Measurements from ENCODE around the gene DYNC2H1.
"Not testable (repeated sequence)": the region's sequence is repeated elsewhere in the genome, so short reads cannot be mapped to it uniquely, and the experiment has no call there.

DYNC2H1 gene

GRCh38 chr11:103359216-103359615, 250.0 kb downstream of the DYNC2H1 start:
- Histone ChIP-seq H3K4me3 (ENCODE audit: insufficient read depth, low read depth, low read length) (no peak overlapping the region), H3K4me1 (ENCODE audit: control insufficient read depth, insufficient read depth, low read length) (no peaks in the 10 kb centered on the region), H3K27ac (ENCODE audit: insufficient read depth, low read depth, low read length, poor library complexity, severe bottlenecking) (no peak overlapping the region), H3K36me3 (ENCODE audit: control insufficient read depth, insufficient read depth, low read length) (no peaks in the 10 kb centered on the region), H3K9me3 (ENCODE audit: control insufficient read depth, low read length) (no peaks in the 10 kb centered on the region), H3K27me3 (ENCODE audit: control insufficient read depth, insufficient read depth, low read length, poor library complexity, severe bottlenecking) (no peaks in the 10 kb centered on the region)
- WGBS, 2 experiments, result 90% methylated on average over 3 to 4 of the region's 4 CpGs

DNA sequence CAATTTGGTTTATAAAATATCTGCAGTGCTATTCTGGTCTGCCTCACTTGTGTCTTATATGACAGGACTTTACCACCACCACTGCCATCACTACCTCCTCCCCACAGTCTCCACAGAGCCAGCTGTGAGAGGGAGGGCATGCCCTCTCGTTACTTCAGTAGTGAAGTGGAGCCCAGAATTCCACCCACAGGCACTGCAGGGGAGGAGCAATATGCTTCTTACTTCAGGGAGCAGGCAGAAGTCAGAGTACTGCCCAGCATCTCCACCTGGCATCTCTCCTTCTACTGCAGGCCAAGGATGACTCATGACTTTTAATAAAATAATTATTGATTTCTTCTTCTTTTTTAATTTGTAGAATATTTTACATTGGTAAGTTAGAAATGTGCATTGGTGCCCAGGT, 255.5 kb downstream of the DYNC2H1 start:
- Histone ChIP-seq H3K27ac (ENCODE audit: insufficient read depth, low read depth, low read length, poor library complexity, severe bottlenecking) (no peak overlapping the region), H3K4me3 (ENCODE audit: insufficient read depth, low read depth, low read length) (no peak overlapping the region), H3K9me3 (ENCODE audit: control insufficient read depth, low read length) (no peaks in the 10 kb centered on the region), H3K4me1 (ENCODE audit: control insufficient read depth, insufficient read depth, low read length) (no peaks in the 10 kb centered on the region), H3K27me3 (ENCODE audit: control insufficient read depth, insufficient read depth, low read length, poor library complexity, severe bottlenecking) (no peaks in the 10 kb centered on the region), H3K36me3 (ENCODE audit: control insufficient read depth, insufficient read depth, low read length) (peaks cover under 1% of the 10 kb centered on the region)
- WGBS, 2 experiments, result 60 to 77% methylated on average over 1 of the region's 1 CpG

DNA sequence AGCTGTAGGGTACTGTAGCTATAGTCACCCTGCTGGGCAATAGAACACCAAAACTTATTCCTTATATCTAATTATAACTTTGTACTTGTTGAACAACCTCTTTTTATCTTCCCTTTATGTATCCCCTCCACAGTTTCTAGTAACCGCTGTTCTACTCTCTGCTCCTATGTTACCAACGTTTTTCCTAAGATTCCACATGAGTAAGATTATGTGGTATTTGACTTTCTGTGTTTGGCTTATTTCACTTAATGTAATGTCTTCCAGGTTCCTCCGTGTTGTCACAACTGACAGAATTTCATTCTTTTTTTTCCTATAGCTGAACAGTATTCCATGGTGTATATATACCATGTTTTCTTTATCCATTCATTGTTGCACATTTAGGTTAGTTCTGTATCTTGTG, 258.4 kb downstream of the DYNC2H1 start:
- WGBS, 2 experiments, result 93 to 100% methylated on average over 2 of the region's 3 CpGs
- H3K4me3 ChIP-seq (ENCODE audit: insufficient read depth, low read depth, low read length), result no peak overlapping the region
- H3K36me3 ChIP-seq (ENCODE audit: control insufficient read depth, insufficient read depth, low read length), result peaks cover 5% of the 10 kb centered on the region
- H3K27ac ChIP-seq (ENCODE audit: insufficient read depth, low read depth, low read length, poor library complexity, severe bottlenecking), result no peak overlapping the region
- H3K9me3 ChIP-seq (ENCODE audit: control insufficient read depth, low read length), result no peaks in the 10 kb centered on the region
- no peaks in the 10 kb centered on the region for H3K4me1 ChIP-seq (ENCODE audit: control insufficient read depth, insufficient read depth, low read length)
- no peaks in the 10 kb centered on the region for H3K27me3 ChIP-seq (ENCODE audit: control insufficient read depth, insufficient read depth, low read length, poor library complexity, severe bottlenecking)

DNA sequence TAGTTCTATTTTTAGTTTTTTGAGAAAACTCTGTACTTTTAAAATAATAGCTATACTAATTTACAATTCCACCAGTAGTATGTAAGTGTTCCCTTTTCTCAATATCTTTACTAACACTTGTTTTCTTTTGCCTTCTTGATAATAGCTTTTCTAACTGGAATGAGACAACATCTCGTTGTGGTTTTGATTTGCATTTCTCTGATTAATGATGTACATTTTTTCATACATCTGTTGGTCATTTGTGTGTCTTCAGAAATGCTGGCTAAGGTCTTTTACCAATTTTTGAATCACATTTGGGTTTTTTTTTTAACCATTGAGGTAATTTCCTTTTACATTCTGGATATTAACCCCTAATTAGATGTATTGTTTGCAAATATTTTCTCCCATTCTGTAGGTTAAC, 258.9 kb downstream of the DYNC2H1 start:
- WGBS, 2 experiments, result 87% methylated on average over 1 of the region's 1 CpG; no CpG with 5 or more reads in 1 of the 2 experiments
- peaks cover 5% of the 10 kb centered on the region for H3K36me3 ChIP-seq (ENCODE audit: control insufficient read depth, insufficient read depth, low read length)
- no peaks in the 10 kb centered on the region for H3K9me3 ChIP-seq (ENCODE audit: control insufficient read depth, low read length)
- H3K27me3 ChIP-seq (ENCODE audit: control insufficient read depth, insufficient read depth, low read length, poor library complexity, severe bottlenecking), result no peaks in the 10 kb centered on the region
- no peak overlapping the region for H3K4me3 ChIP-seq (ENCODE audit: insufficient read depth, low read depth, low read length)
- H3K4me1 ChIP-seq (ENCODE audit: control insufficient read depth, insufficient read depth, low read length), result no peaks in the 10 kb centered on the region
- no peak overlapping the region for H3K27ac ChIP-seq (ENCODE audit: insufficient read depth, low read depth, low read length, poor library complexity, severe bottlenecking)

GRCh38 chr11:103370076-103370475, 260.9 kb downstream of the DYNC2H1 start:
- Histone ChIP-seq H3K36me3 (ENCODE audit: control insufficient read depth, insufficient read depth, low read length) (peaks cover 5% of the 10 kb centered on the region), H3K27ac (ENCODE audit: insufficient read depth, low read depth, low read length, poor library complexity, severe bottlenecking) (no peak overlapping the region), H3K27me3 (ENCODE audit: control insufficient read depth, insufficient read depth, low read length, poor library complexity, severe bottlenecking) (no peaks in the 10 kb centered on the region), H3K4me1 (ENCODE audit: control insufficient read depth, insufficient read depth, low read length) (no peaks in the 10 kb centered on the region), H3K4me3 (ENCODE audit: insufficient read depth, low read depth, low read length) (no peak overlapping the region), H3K9me3 (ENCODE audit: control insufficient read depth, low read length) (no peaks in the 10 kb centered on the region)
- 78 to 95% methylated on average over 1 of the region's 1 CpG for WGBS, 2 experiments

GRCh38 chr11:103372906-103373305, 263.7 kb downstream of the DYNC2H1 start:
- no peak overlapping the region for H3K4me3 ChIP-seq (ENCODE audit: insufficient read depth, low read depth, low read length)
- H3K9me3 ChIP-seq (ENCODE audit: control insufficient read depth, low read length), result no peaks in the 10 kb centered on the region
- peaks cover 5% of the 10 kb centered on the region for H3K36me3 ChIP-seq (ENCODE audit: control insufficient read depth, insufficient read depth, low read length)
- WGBS, 2 experiments, result 94 to 96% methylated on average over 2 of the region's 2 CpGs
- H3K27ac ChIP-seq (ENCODE audit: insufficient read depth, low read depth, low read length, poor library complexity, severe bottlenecking), result no peak overlapping the region
- no peaks in the 10 kb centered on the region for H3K27me3 ChIP-seq (ENCODE audit: control insufficient read depth, insufficient read depth, low read length, poor library complexity, severe bottlenecking)
- H3K4me1 ChIP-seq (ENCODE audit: control insufficient read depth, insufficient read depth, low read length), result no peaks in the 10 kb centered on the region

DNA sequence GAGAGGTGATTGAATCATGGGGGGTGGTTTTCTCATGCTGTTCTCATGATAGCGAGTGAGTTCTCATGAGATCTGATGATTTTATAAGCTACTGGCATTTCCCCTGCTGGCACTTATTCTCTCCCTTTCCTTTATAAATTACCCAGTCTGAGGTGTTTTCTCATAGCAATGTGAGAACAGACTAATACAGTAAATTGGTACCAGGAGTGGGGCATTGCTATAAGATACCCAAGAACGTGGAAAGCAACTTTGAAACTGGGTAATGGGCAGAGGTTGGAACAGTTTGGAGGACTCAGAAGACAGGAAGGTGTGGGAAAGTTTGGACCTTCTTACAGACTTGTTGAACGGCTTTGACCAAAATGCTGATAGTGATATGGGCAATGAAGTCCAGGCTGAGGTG, 265.0 kb downstream of the DYNC2H1 start:
- not testable (repeated sequence) for H3K27me3 ChIP-seq (ENCODE audit: control insufficient read depth, insufficient read depth, low read length, poor library complexity, severe bottlenecking); H3K4me1 ChIP-seq (ENCODE audit: control insufficient read depth, insufficient read depth, low read length); H3K4me3 ChIP-seq (ENCODE audit: insufficient read depth, low read depth, low read length); H3K36me3 ChIP-seq (ENCODE audit: control insufficient read depth, insufficient read depth, low read length); H3K9me3 ChIP-seq (ENCODE audit: control insufficient read depth, low read length); H3K27ac ChIP-seq (ENCODE audit: insufficient read depth, low read depth, low read length, poor library complexity, severe bottlenecking)
- 71% methylated on average over 3 of the region's 3 CpGs for WGBS, 2 experiments

- Histone ChIP-seq H3K9me3 (ENCODE audit: control insufficient read depth, low read length) (no peaks in the 10 kb centered on the region), H3K4me3 (ENCODE audit: insufficient read depth, low read depth, low read length) (no peak overlapping the region), H3K27me3 (ENCODE audit: control insufficient read depth, insufficient read depth, low read length, poor library complexity, severe bottlenecking) (no peaks in the 10 kb centered on the region), H3K36me3 (ENCODE audit: control insufficient read depth, insufficient read depth, low read length) (no peaks in the 10 kb centered on the region), H3K4me1 (ENCODE audit: control insufficient read depth, insufficient read depth, low read length) (no peaks in the 10 kb centered on the region), H3K27ac (ENCODE audit: insufficient read depth, low read depth, low read length, poor library complexity, severe bottlenecking) (no peak overlapping the region)
- 94 to 95% methylated on average over 1 to 2 of the region's 2 CpGs for WGBS, 2 experiments
Measured at GRCh38 chr11:103378931-103379330, 269.7 kb downstream of the DYNC2H1 start.

GRCh38 chr11:103380031-103380430, 270.8 kb downstream of the DYNC2H1 start:
- H3K4me1 ChIP-seq (ENCODE audit: control insufficient read depth, insufficient read depth, low read length), result no peaks in the 10 kb centered on the region
- no peak overlapping the region for H3K27ac ChIP-seq (ENCODE audit: insufficient read depth, low read depth, low read length, poor library complexity, severe bottlenecking)
- no peaks in the 10 kb centered on the region for H3K36me3 ChIP-seq (ENCODE audit: control insufficient read depth, insufficient read depth, low read length)
- H3K4me3 ChIP-seq (ENCODE audit: insufficient read depth, low read depth, low read length), result no peak overlapping the region
- WGBS, 2 experiments, result 94 to 96% methylated on average over 2 of the region's 3 CpGs
- no peaks in the 10 kb centered on the region for H3K27me3 ChIP-seq (ENCODE audit: control insufficient read depth, insufficient read depth, low read length, poor library complexity, severe bottlenecking)
- no peaks in the 10 kb centered on the region for H3K9me3 ChIP-seq (ENCODE audit: control insufficient read depth, low read length)

DNA sequence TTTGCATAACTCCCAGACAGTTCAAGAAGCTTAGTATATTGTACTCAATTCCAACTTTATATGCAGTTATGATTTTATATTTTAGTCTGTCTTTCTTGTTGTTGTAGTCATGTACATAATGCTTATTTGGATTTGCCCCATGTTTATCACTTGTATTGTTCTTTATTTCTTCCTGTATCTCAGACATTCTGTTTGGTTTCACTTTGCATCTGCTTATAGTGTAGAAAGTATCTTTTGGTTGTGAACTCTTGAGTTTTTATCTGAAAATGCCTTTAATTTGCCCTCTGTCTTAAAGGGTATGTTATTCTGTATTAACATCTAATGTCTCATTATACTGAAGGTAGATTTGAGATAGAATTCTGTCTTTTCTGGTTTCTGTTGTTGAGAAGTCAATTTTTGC, 275.4 kb downstream of the DYNC2H1 start:
- Histone ChIP-seq H3K4me3 (ENCODE audit: insufficient read depth, low read depth, low read length) (no peak overlapping the region), H3K27me3 (ENCODE audit: control insufficient read depth, insufficient read depth, low read length, poor library complexity, severe bottlenecking) (no peaks in the 10 kb centered on the region), H3K27ac (ENCODE audit: insufficient read depth, low read depth, low read length, poor library complexity, severe bottlenecking) (no peak overlapping the region), H3K36me3 (ENCODE audit: control insufficient read depth, insufficient read depth, low read length) (no peaks in the 10 kb centered on the region), H3K4me1 (ENCODE audit: control insufficient read depth, insufficient read depth, low read length) (no peaks in the 10 kb centered on the region), H3K9me3 (ENCODE audit: control insufficient read depth, low read length) (no peaks in the 10 kb centered on the region)

DNA sequence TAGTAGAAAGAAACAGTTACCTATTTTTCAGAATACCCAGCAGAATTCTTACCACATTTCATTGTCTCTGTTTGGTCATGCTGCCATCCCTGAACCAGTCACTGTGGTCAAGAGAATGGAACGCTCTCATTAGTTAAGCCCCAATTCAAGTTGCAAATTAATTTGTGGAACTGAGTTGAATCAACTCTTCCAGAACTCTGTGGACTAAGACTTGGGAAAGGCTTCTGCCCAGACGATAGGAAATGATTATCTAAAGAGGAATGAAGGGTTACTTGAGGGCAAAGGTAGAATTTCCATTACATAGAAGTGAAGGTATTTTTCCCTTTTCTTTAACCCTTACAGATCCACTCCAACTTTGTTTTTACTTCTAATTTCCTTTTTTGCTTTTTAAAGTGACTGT, 286.4 kb downstream of the DYNC2H1 start:
- no peak overlapping the region for H3K4me3 ChIP-seq (ENCODE audit: insufficient read depth, low read depth, low read length)
- no peaks in the 10 kb centered on the region for H3K27me3 ChIP-seq (ENCODE audit: control insufficient read depth, insufficient read depth, low read length, poor library complexity, severe bottlenecking)
- H3K4me1 ChIP-seq (ENCODE audit: control insufficient read depth, insufficient read depth, low read length), result no peaks in the 10 kb centered on the region
- no peaks in the 10 kb centered on the region for H3K9me3 ChIP-seq (ENCODE audit: control insufficient read depth, low read length)
- no peaks in the 10 kb centered on the region for H3K36me3 ChIP-seq (ENCODE audit: control insufficient read depth, insufficient read depth, low read length)
- 85 to 93% methylated on average over 1 to 2 of the region's 2 CpGs for WGBS, 2 experiments
- no peak overlapping the region for H3K27ac ChIP-seq (ENCODE audit: insufficient read depth, low read depth, low read length, poor library complexity, severe bottlenecking)

Measured in ectodermal cell (in vitro differentiated cells).